ENCODE data around the gene SH3RF1.

SH3RF1 gene

GRCh38 chr4:169102026-169102425 is 168.7 kb downstream of the SH3RF1 start:
- DNase-seq (ENCODE audit: low spot score): no peak

DNA sequence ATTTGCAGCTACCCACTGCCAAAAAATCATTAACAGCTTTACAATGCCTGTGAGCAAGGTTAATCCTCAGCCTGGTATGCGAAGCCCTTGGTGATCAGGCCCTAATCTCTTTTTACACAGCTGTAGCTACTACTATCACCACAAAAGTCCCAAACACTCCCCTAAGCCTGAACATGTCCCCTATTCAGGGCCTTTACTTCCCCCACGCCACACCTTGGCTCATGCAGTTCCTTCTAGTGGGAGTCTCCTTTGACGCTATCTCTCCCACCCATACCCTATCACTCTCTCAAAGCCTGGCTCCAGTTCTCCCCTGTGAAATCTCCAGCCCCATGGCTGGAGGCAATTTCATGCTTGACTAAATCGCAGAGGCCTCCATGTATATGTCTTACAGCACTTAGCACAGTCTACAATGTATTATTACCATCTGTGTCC is 170.1 kb downstream of the SH3RF1 start:
- no peak for DNase-seq (ENCODE audit: low spot score)

GRCh38 chr4:169099771-169100180 is 171.0 kb downstream of the SH3RF1 start:
- DNase-seq (ENCODE audit: low spot score): no peak

- no peak for DNase-seq (ENCODE audit: low spot score)
Observed at GRCh38 chr4:169098969-169099690, 171.6 kb downstream of the SH3RF1 start.

- no peak for DNase-seq (ENCODE audit: low spot score)
Observed at GRCh38 chr4:169098532-169098931, 172.2 kb downstream of the SH3RF1 start.

GRCh38 chr4:169098054-169098497 is 172.7 kb downstream of the SH3RF1 start:
- DNase-seq (ENCODE audit: low spot score): no peak

- no peak for DNase-seq (ENCODE audit: low spot score)
Observed at GRCh38 chr4:169096221-169096620, 174.5 kb downstream of the SH3RF1 start.

- no peak for DNase-seq (ENCODE audit: low spot score)
Observed at GRCh38 chr4:169094656-169095231, 176.0 kb downstream of the SH3RF1 start.

DNA sequence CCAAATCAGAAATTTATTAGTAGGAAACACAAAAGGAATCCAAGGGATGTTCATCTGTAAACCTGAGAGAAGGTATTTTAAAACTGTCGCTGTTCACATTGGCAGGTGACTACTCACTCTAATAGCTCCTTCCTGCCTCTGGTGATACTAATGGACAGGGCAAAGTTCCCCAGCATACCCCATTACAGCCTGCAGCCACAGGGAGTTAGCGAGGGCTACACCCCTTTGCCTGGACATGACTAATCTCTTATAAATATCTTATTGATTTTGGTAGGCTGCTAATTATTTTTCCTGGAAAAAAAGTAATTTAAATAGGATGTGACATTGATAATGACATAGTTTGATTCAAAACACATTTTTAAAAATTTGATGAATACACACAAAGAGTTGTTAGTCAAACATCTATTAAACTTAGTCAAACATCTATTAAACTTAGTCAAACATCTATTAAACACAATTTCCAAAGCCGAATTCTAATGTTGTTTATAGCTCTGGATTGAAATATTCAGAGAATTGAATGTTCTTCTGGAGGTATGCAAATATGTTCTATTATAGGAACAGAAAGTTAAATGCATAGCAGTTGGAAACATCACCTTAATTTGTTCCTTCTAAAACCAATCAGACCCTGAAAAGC is 177.8 kb downstream of the SH3RF1 start:
- no peak for DNase-seq (ENCODE audit: low spot score)

DNA sequence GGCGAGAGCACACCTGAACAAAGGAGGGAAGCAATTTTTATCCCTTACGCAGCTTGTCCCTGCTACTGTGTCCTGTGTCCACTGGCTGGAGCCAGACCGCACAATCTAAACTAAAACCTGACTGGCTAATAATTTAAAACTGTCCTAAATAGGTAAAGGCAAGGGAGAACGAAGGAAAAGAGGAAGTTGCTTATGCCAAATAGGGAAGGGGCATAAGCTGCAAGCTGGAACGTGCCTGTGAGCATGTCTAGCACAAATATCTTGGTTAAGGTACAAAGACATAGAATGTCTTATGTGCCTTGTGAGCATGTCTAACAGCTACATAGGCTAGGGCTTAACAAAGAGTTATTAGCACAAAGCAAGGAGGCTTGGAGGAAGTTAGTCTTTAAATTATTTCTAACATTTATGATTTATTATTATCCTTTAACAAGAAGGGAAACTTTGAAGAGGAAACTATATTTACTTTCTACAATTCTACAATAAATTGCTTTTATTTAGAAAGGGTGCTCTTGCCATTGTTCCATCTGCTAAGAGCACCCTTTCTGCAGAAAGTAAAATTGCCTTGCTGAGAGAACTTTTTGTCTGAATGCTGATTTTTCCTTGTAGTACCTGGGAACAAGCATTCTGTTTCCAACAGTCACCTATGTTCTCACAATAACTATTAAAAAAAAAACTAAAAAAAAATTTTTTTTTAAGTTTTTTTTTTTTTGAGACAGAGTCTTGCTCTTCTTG is 180.1 kb downstream of the SH3RF1 start:
- no peak for DNase-seq (ENCODE audit: low spot score)

GRCh38 chr4:169089004-169089403 is 181.8 kb downstream of the SH3RF1 start:
- DNase-seq (ENCODE audit: low spot score): no peak

GRCh38 chr4:169084954-169085353 is 185.8 kb downstream of the SH3RF1 start:
- no peak for DNase-seq (ENCODE audit: low spot score)

GRCh38 chr4:169080981-169081380 is 189.8 kb downstream of the SH3RF1 start:
- no peak for DNase-seq (ENCODE audit: low spot score)

DNA sequence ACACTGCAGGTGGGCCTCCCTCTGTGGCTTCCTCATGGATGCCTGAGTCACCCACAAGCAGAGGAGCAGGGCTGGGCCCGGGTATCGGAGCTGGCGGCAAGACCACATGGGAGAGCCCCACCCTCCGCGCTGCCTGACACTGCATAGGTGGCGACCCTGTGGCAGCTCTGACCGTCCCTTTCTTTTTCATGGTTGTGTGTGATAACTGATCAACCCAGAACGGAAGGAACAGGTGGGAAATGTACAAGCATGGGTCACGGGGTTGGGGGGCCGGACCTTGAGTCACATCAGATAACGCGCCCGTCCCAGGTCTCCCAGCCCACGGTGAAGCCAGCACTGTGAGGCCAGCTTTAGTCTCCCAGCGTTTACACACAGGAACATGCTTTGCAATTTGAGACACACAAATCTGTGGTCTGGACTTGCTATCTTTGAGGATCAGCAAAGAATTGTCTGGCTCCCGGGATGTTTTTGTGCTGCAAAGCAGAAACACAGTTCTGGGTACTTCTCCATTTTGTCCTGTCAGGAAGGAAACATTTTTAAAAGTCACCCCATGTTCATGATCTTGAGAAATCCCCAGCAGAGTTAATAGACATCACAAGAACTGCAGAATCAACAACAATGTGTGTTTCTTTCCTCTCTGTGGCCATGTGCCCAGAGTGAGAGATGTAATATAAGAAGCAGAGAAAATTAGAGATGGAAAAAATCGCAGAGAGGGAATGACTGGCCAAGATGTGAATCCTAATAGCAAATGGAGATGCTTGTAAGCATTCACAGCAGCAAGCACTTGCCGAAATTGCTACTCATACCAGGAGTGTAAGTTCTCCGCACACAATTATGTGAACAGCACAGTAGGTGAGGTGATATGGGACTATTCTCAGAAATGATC is 190.6 kb downstream of the SH3RF1 start:
- DNase-seq (ENCODE audit: low spot score): no peak

GRCh38 chr4:169074117-169074516 is 196.6 kb downstream of the SH3RF1 start:
- DNase-seq (ENCODE audit: low spot score): no peak

DNA sequence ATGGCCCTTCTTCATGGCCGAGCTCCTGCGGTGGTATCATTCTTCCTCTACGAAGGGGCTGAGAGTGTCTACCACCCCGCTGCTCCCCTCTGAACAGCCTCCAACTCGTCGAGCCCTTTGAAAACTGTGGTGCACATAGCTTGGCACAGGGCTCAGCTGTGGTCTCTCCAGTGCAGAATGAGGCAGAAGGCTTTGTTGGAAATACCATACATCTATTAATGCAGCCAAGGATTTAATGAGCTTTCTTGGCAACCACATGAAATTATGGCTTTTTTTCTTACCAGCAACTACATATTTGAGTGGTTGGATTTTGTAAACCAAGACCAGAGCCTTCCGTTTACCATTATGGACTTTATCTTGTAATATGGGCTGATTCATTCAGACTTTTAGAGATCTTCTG is 199.0 kb downstream of the SH3RF1 start:
- DNase-seq (ENCODE audit: low spot score): no peak

- DNase-seq (ENCODE audit: low spot score): no peak
Observed at GRCh38 chr4:169070895-169071218, 199.9 kb downstream of the SH3RF1 start.

GRCh38 chr4:169070071-169070894 is 200.5 kb downstream of the SH3RF1 start:
- DNase-seq (ENCODE audit: low spot score): no peak

GRCh38 chr4:169068423-169068822 is 202.3 kb downstream of the SH3RF1 start:
- DNase-seq (ENCODE audit: low spot score): no peak

DNA sequence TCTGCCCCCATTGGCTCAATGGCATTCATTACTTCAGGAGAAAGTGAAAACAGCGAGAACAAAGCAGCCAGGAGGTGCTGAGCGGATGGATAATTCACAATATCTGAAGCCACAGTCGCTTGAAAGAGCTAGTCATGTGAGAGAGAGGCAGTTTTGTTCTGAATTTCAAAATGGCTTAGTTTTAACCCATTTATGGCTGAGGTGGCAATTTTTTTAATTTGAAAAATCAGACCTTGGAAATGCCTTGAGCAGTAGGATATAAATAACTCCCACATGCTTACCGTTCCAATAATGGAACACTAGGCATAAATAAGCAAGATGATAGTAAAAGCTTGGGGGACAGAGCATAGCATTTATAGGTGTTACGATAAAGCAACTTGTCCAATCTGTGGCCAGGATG is 203.8 kb downstream of the SH3RF1 start:
- DNase-seq (ENCODE audit: low spot score): no peak

DNA sequence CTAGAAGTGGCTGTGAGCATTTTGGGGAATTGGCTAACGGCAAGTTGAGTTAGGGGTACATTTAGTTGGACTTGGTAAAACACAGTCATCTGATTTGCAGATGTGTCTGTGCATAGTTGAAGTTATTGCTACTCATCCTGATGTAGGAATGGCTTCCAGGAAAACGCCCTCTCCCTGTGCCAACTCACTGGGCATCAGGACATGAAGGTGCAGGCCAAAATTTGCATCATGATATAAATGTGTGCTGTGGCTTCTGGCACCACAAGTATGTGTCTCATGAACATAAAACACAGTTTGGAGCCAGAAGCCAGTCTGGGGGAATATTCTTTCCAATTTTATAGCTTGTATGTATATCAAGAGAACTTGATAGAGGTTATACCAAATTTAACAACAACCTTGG is 206.5 kb downstream of the SH3RF1 start:
- no peak for DNase-seq (ENCODE audit: low spot score)
